ENCODE results near the gene TGM5. TPM values are rescaled to one million over a fixed set of nuclear protein-coding genes. Genes with fewer than 3 reads are reported as not detected.
"Not testable (repeated sequence)": the region's sequence is repeated elsewhere in the genome, so short reads cannot be mapped to it uniquely, and the experiment has no call there.

The TGM5 gene
- total and polyA plus RNA-seq, 8 donors = not detected

- ATAC-seq (no peak), DNase-seq (no peak)
- intact Hi-C loops (cut with DNase I) = no loop called here
- no peaks in the 10 kb centered on the region for H3K4me1 ChIP-seq
- TF ChIP-seq CTCF (IDR thresholded peaks at IDR 0.05) = no peak
- H3K27ac ChIP-seq = no peak overlapping the region
- no peaks in the 10 kb centered on the region for H3K36me3 ChIP-seq
- no peak overlapping the region for H3K4me3 ChIP-seq
- peaks cover 2 to 24% of the 10 kb centered on the region in 2 donors for H3K27me3 ChIP-seq
- no peaks in the 10 kb centered on the region for H3K9me3 ChIP-seq
Observed at GRCh38 chr15:43299411-43299810, 32.7 kb upstream of the TGM5 start.

- ATAC-seq = no peak
- intact Hi-C loops (cut with DNase I) = no loop called here
- Histone ChIP-seq H3K4me3 (no peak overlapping the region), H3K36me3 (no peaks in the 10 kb centered on the region), H3K9me3 (no peaks in the 10 kb centered on the region), H3K27ac (no peak overlapping the region), H3K27me3 (peaks cover 7 to 47% of the 10 kb centered on the region in 2 donors), H3K4me1 (no peaks in the 10 kb centered on the region)
- no peak for DNase-seq
- TF ChIP-seq CTCF (IDR thresholded peaks at IDR 0.05) = no peak
Observed at GRCh38 chr15:43294091-43294706, 27.5 kb upstream of the TGM5 start.

GRCh38 chr15:43293432-43293831, 26.7 kb upstream of the TGM5 start:
- Histone ChIP-seq H3K9me3 (no peaks in the 10 kb centered on the region), H3K27ac (no peak overlapping the region), H3K4me1 (no peaks in the 10 kb centered on the region), H3K27me3 (peaks cover 7 to 44% of the 10 kb centered on the region in 2 donors), H3K36me3 (no peaks in the 10 kb centered on the region), H3K4me3 (no peak overlapping the region)
- no peak for TF ChIP-seq CTCF (IDR thresholded peaks at IDR 0.05)
- ATAC-seq (no peak), DNase-seq (no peak)
- intact Hi-C loops (cut with DNase I) = no loop called here

GRCh38 chr15:43292375-43293078, 25.8 kb upstream of the TGM5 start:
- peaks cover 7 to 44% of the 10 kb centered on the region in 2 donors for H3K27me3 ChIP-seq
- H3K4me1 ChIP-seq = no peaks in the 10 kb centered on the region
- no peaks in the 10 kb centered on the region for H3K36me3 ChIP-seq
- no peak overlapping the region for H3K27ac ChIP-seq
- TF ChIP-seq CTCF (IDR thresholded peaks at IDR 0.05) = no peak
- H3K4me3 ChIP-seq = no peak overlapping the region
- H3K9me3 ChIP-seq = no peaks in the 10 kb centered on the region
- ATAC-seq = no peak
- no peak for DNase-seq
- intact Hi-C loops (cut with DNase I) = no loop called here

- H3K36me3 ChIP-seq; H3K4me3 ChIP-seq; ATAC-seq; DNase-seq; H3K4me1 ChIP-seq; H3K27ac ChIP-seq; intact Hi-C loops (cut with DNase I); H3K9me3 ChIP-seq: not testable (repeated sequence)
- peaks cover 7 to 28% of the 10 kb centered on the region in 2 donors for H3K27me3 ChIP-seq
Observed at GRCh38 chr15:43289656-43290055, 22.9 kb upstream of the TGM5 start.
